GM20431 (cell line): ENCODE results near the gene POU5F1.
"Not testable (repeated sequence)": the region's sequence is repeated elsewhere in the genome, so short reads cannot be mapped to it uniquely, and the experiment has no call there.

ENCODE experiments used
- in situ Hi-C: fragments of 300-500 bp; cut with MseI, MboI; formaldehyde crosslinking; loops from one replicate; pipeline ENCODE4 v1.15.0; 2020; ENCODE audit warnings: low sequenced_read_pairs; ENCODE audit not compliant: unreplicated experiment

The POU5F1 gene

GRCh38 chr6:31170600-31170881 is at the start of gene POU5F1:
TSS of gene POU5F1 (minus strand) at chr6:31170682. CDS start at chr6:31170620, 62 bp downstream.
- in situ Hi-C loops = no loop called here

- in situ Hi-C loops = no loop called here
Observed at GRCh38 chr6:31216208-31216898, 45.9 kb upstream of the POU5F1 start.

GRCh38 chr6:31215216-31215615 is 44.7 kb upstream of the POU5F1 start:
- in situ Hi-C loops = not testable (repeated sequence)

- in situ Hi-C loops = no loop called here
Observed at GRCh38 chr6:31214516-31214915, 44.0 kb upstream of the POU5F1 start.

GRCh38 chr6:31210741-31211532 is 40.5 kb upstream of the POU5F1 start:
- in situ Hi-C loops = no loop called here

GRCh38 chr6:31210123-31210522 is 39.6 kb upstream of the POU5F1 start:
- in situ Hi-C loops = no loop called here

- in situ Hi-C loops = no loop called here
Observed at GRCh38 chr6:31209137-31209536, 38.7 kb upstream of the POU5F1 start.

GRCh38 chr6:31208506-31208905 is 38.0 kb upstream of the POU5F1 start:
- in situ Hi-C loops = no loop called here

GRCh38 chr6:31205638-31206037 is 35.2 kb upstream of the POU5F1 start:
- in situ Hi-C loops = no loop called here

- in situ Hi-C loops = no loop called here
Observed at GRCh38 chr6:31204751-31205145, 34.3 kb upstream of the POU5F1 start.

- in situ Hi-C loops = no loop called here
Observed at GRCh38 chr6:31203345-31203979, 33.0 kb upstream of the POU5F1 start.

GRCh38 chr6:31202259-31203166 is 32.0 kb upstream of the POU5F1 start:
- in situ Hi-C loops = no loop called here

- in situ Hi-C loops = loop anchor here (10.0 kb wide), 2 partner anchors 64 to 166 kb away; partner anchors contain the start of gene PSORS1C2
Observed at GRCh38 chr6:31199105-31199452, 28.6 kb upstream of the POU5F1 start.

- in situ Hi-C loops = loop anchor here (10.0 kb wide), 2 partner anchors 63 to 167 kb away; partner anchors contain the start of gene PSORS1C2
Observed at GRCh38 chr6:31197559-31198305, 27.2 kb upstream of the POU5F1 start.

GRCh38 chr6:31196251-31197022 is 26.0 kb upstream of the POU5F1 start:
- in situ Hi-C loops = loop anchor here (10.0 kb wide), 2 partner anchors 62 to 168 kb away; partner anchors contain the start of gene PSORS1C2

GRCh38 chr6:31195308-31195979 is 25.0 kb upstream of the POU5F1 start:
- in situ Hi-C loops = loop anchor here (10.0 kb wide), 2 partner anchors 61 to 169 kb away; partner anchors contain the start of gene PSORS1C2

- in situ Hi-C loops = loop anchor here (10.0 kb wide), 2 partner anchors 59 to 171 kb away; partner anchors contain the start of gene PSORS1C2
Observed at GRCh38 chr6:31194061-31194834, 23.8 kb upstream of the POU5F1 start.
